Measurements from ENCODE around the gene GRM2.

Gene GRM2

GRCh38 chr3:51680663-51681230 is 26.1 kb upstream of the GRM2 start:
- DNase-seq: no peak

GRCh38 chr3:51681453-51681852 is 25.4 kb upstream of the GRM2 start:
- peak; percentile 77 for DNase-seq

- peak; percentile 91 for DNase-seq
Observed at GRCh38 chr3:51682079-51682478, 24.8 kb upstream of the GRM2 start.

GRCh38 chr3:51682526-51682925 is 24.3 kb upstream of the GRM2 start:
- DNase-seq: no peak

GRCh38 chr3:51683566-51683965 is 23.3 kb upstream of the GRM2 start:
- no peak for DNase-seq

- DNase-seq: no peak
Observed at GRCh38 chr3:51684971-51685751, 21.7 kb upstream of the GRM2 start.

- DNase-seq: no peak
Observed at GRCh38 chr3:51686056-51686455, 20.8 kb upstream of the GRM2 start.

GRCh38 chr3:51686512-51687215 is 20.2 kb upstream of the GRM2 start:
- peak; percentile 94 for DNase-seq

- no peak for DNase-seq
Observed at GRCh38 chr3:51687431-51688205, 19.2 kb upstream of the GRM2 start.

GRCh38 chr3:51688206-51688600 is 18.7 kb upstream of the GRM2 start:
- no peak for DNase-seq

GRCh38 chr3:51691021-51691420 is 15.8 kb upstream of the GRM2 start:
- no peak for DNase-seq

- DNase-seq: no peak
Observed at GRCh38 chr3:51691949-51692348, 14.9 kb upstream of the GRM2 start.

GRCh38 chr3:51692980-51693395 is 13.9 kb upstream of the GRM2 start:
- DNase-seq: no peak

GRCh38 chr3:51696954-51697353 is 9.9 kb upstream of the GRM2 start:
- DNase-seq: no peak

GRCh38 chr3:51698209-51698608 is 8.7 kb upstream of the GRM2 start:
- DNase-seq: no peak

GRCh38 chr3:51700403-51700802 is 6.5 kb upstream of the GRM2 start:
- DNase-seq: no peak

GRCh38 chr3:51702156-51702555 is 4.7 kb upstream of the GRM2 start:
- no peak for DNase-seq

- DNase-seq: no peak
Observed at GRCh38 chr3:51703068-51703760, 3.7 kb upstream of the GRM2 start.

GRCh38 chr3:51703761-51704510 is 2.9 kb upstream of the GRM2 start:
- no peak for DNase-seq

GRCh38 chr3:51704511-51704950 is 2.3 kb upstream of the GRM2 start:
- no peak for DNase-seq

GRCh38 chr3:51705276-51706020 is 1.4 kb upstream of the GRM2 start:
- DNase-seq: no peak

All from activated CD4-positive, alpha-beta T cell treated with anti-CD3 and anti-CD28 coated beads, Interleukin-2, amount 50 U/mL, for 16 hours (primary cell).